Choroid plexus epithelial cell (primary cell): ENCODE results near the gene FGL2.
"Not testable (repeated sequence)": the region's sequence is repeated elsewhere in the genome, so short reads cannot be mapped to it uniquely, and the experiment has no call there.

Source experiments
- DNase-seq: peaks from one replicate; pipeline ENCODE4 v3.0.0-alpha.2; 2010; ENCODE audit warnings: low read depth
- H3K4me3 ChIP-seq: 2 replicates; pipeline ENCODE4 v1.5.1; 2011; ENCODE audit warnings: low read depth, mild to moderate bottlenecking, control low read depth, low read length, moderate library complexity
- CTCF ChIP-seq: conservative IDR thresholded peaks from 2 replicates; pipeline ENCODE4 v1.5.1; 2011; ENCODE audit warnings: low read depth, mild to moderate bottlenecking, control low read depth, inconsistent platforms, low read length, moderate library complexity

FGL2 gene

GRCh38 chr7:77223261-77223660 is 23.6 kb upstream of the FGL2 start:
- no peak overlapping the region for H3K4me3 ChIP-seq
- no peak for DNase-seq
- TF ChIP-seq CTCF: no peak

GRCh38 chr7:77222819-77223218 is 23.2 kb upstream of the FGL2 start:
- no peak for TF ChIP-seq CTCF
- no peak overlapping the region for H3K4me3 ChIP-seq
- DNase-seq: no peak

GRCh38 chr7:77222065-77222464 is 22.4 kb upstream of the FGL2 start:
- no peak for DNase-seq
- TF ChIP-seq CTCF: no peak
- no peak overlapping the region for H3K4me3 ChIP-seq

GRCh38 chr7:77219701-77220331 is 20.2 kb upstream of the FGL2 start:
- DNase-seq, H3K4me3 ChIP-seq: not testable (repeated sequence)

- no peak for TF ChIP-seq CTCF
- DNase-seq: no peak
- H3K4me3 ChIP-seq: no peak overlapping the region
Measured at GRCh38 chr7:77217474-77218185, 18.0 kb upstream of the FGL2 start.

GRCh38 chr7:77216181-77216845 is 16.7 kb upstream of the FGL2 start:
- no peak for TF ChIP-seq CTCF
- H3K4me3 ChIP-seq: no peak overlapping the region
- no peak for DNase-seq

GRCh38 chr7:77209479-77210139 is 10.0 kb upstream of the FGL2 start:
- TF ChIP-seq CTCF: no peak
- H3K4me3 ChIP-seq: no peak overlapping the region
- DNase-seq: no peak
